GM21786 (cell line): ENCODE data around the gene CELF4.
"Not testable (repeated sequence)": the region's sequence is repeated elsewhere in the genome, so short reads cannot be mapped to it uniquely, and the experiment has no call there.

Experiments
- ATAC-seq: cut with Tn5 transposase; IDR thresholded peaks from one replicate; pipeline ENCODE4 v1.9.1; 2021; ENCODE audit not compliant: unreplicated experiment

CELF4 gene

DNA sequence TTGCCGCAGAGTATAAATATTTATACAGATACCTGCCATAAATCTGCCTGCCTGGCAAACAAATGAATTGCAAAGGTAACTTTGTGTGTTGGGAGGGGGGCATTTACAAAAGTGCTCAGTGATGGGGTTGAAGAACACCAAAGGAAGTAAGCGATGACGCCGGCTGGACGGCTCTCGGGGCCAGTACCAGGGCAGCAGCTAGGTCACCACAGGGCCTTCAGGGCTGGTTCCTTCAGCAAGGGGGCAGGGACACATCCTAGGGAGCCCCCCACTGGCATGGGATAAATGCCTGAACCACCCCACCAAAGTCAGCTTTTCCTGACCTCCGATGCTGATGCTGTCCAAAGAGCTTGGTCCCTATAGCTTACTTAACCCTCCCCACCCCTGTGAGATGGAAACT is 190.4 kb downstream of the CELF4 start:
- ATAC-seq: no peak

DNA sequence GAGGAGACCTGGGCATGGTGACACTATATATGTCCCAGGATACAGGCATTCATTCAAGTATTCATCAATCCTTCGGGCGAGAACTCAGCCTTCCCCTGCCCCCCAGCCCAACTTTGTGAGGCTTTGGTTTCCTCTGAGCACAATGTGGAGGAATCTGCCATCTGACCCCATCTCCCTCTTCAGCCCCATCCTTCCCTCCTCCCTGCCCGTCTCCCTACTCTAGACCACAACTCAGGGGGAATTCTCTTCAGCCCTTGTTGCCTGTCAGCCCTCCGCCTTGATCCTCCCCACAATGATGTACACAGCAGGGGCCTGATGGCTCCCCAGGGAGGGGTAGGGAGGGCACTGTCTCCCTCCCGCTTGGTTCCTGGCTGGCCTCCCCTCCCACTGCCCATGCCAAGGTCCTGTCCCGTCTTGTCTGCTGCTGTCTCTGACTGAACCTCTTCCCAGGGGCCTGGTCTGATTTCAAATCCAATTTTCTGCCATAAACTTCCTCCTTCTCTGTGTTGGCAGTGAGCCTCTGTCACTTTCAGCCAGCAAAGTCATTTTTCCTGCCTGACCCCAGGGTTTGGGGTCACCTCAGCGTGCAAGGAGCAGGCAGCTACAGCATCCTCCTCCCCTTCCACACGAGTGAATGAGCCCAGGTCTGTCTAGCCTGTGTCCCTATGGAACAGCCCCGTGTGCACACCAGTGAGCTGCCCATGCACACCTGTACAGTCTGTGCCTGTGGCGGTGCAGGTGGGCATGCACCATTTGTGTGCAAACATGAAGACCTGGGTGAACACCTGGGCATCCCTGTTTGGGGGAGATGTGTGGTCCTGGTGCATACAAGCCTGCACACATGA is 197.3 kb downstream of the CELF4 start:
- ATAC-seq: no peak

DNA sequence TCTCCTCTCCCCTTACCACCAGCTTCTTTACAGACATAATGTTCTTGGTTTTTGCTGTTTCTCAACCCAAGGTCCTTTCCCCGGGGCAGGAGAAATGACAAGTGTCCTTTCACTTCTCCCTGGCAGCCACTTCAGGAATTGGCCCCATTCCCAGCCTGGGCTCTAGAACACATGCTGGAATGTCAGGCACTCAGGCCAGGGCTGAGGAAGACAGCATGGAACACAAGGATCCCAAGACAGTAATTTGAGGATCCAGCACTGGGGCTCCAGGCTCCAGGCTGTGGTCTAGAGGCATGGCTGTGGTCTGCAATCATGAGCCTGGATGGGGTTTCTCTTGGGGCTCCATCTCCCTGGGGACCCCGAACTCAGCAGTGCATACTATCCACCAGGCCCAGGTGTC is 201.4 kb downstream of the CELF4 start:
- no peak for ATAC-seq

DNA sequence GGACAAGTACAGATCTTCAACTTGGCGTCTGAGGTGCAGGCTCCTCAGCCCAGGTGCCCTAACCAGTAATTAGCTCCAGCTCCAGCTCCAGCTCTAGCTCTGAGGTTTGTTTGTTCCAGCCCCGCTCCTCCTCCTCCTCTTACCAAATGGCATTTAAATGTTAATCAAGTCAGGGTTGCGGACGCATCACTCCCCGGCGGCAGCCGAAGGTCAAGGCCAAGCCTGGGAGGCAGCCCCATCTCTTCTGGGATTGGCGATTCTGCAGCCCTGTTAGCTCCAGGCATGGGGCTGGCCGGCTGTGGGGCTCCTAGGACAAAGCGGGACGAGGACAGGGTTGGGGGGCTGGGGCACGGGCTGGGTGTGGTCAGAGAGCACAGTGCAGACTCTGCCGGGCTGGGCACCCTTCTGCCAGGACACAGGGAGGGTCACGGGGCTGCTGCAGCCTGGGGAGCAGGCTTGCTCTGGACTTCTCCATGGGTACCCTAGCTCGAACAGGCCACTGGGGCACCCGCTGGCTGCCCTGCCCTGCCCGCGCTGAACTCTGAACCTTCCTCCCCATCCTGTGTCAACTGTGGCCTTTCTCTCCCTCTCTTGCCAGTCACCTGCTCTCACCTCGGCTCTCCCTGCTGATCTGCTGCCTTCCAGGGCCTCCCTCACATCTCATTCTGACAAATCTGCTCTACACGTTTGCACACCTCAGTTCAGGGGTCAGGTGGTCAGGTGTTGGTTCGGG is 203.3 kb downstream of the CELF4 start:
- ATAC-seq: no peak

DNA sequence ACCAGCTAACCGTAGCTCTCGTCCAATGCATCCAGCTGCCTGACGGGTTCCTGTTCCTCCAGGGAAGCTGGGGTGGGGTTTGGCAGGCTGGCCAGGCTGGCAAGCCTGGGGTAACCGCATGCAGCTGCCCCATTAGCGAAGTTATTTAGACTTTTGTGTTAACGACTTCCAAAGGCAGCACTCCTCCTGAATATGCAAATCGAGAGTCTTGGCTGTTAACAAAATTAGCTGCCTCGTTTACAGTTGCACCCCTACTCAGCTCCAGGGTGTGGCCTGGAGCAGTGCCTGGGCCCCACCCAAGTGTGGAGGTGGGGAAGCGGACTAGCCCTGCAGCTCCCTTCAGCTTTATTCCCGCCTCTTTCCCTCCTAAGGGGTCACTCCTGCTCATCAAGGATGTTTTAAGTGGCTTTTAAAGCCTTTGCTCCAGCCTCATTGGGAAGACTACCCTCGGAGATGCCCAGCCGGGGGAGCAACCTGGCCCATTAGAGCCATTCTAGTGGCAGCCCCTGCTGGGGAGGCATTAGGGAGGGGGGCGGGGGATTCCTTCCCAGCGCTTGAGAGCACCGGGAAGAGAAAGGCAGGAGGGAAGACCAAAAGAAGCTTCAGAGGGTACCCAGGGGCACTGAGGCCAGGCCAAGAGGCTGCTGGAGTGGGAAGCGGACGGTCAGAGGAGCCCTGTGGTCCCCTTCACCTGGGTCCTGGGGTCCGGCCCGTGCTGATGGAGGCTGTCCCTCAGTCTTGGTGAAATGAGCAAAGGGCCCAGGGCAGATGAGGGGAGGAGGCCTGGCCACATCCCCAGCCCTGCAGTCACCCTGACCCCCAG is 204.1 kb downstream of the CELF4 start:
- ATAC-seq: no peak

DNA sequence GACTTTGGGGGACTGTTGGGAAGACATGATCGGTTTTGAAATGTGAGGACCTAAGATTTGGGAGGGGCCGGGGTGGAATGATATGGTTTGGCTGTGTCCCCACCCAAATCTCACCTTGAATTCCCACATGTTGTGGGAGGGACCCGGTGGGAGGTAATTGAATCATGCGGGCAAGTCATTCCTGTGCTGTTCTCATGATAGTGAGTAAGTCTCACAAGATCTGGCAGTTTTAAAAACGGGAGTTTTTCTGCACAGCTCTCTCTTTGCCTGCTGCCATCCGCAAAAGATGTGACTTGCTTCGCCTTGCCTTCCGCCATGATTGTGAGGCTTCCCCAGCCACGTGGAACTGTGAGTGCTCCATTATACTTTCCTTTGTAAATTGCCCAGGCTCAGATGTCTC is 207.5 kb downstream of the CELF4 start:
- ATAC-seq: not testable (repeated sequence)

DNA sequence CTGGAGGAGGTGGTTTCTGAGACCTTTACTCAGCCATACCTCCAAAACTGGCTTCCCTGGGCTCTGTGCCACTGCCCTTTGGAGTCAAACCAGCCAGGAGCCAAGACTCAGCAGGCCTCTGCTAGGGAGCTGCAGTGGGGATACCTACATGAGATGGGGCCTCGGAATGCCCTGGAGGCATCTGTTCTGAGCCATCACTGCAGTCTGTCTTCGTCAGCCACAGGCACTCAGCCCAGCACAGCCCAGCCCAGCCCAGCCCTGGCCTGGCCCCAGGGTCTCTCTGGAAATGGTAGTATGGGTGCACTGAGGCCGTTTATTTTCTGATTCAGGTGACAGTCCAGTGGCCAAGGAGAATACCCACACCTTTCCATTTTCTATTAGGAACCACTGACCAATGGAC is 209.8 kb downstream of the CELF4 start:
- no peak for ATAC-seq

DNA sequence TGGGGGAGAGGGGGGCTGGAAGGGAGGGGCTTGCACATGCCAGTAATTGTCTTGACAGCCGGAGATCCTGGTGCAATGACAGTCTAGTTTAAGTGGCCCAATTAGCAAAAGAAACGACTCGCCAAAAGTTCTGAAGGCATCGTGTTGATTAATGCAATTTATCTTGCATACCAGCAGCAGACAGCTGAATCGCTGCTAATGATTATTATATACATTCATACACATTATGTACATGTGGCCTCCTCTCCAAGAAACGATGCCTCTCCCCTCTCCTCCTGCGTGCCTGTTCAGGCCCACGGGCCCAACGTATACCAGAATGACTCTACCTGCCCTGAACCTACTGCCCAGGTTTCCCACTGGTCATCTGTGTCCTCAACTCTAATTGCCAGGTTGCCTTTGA is 214.5 kb downstream of the CELF4 start:
- no peak for ATAC-seq

DNA sequence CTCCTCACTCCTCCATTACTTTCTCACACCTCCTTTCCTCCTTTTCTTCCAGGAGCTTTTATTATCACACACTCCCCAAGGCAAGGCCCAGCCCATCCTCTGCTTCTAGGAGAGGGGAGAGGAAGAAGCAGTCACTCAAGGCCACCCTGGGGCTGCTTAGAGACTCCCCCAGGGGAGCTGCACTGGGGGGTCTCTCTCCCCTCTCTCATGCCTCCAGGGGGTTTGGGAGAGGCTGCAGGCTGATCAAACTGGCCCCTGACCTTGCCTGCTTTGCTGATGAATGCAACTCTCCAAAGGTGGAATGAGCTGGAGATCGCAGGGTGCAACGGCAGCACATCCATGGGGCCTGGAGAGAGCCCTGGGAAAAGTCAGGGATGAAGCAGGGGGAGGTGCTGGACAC is 216.9 kb downstream of the CELF4 start:
- ATAC-seq: no peak

DNA sequence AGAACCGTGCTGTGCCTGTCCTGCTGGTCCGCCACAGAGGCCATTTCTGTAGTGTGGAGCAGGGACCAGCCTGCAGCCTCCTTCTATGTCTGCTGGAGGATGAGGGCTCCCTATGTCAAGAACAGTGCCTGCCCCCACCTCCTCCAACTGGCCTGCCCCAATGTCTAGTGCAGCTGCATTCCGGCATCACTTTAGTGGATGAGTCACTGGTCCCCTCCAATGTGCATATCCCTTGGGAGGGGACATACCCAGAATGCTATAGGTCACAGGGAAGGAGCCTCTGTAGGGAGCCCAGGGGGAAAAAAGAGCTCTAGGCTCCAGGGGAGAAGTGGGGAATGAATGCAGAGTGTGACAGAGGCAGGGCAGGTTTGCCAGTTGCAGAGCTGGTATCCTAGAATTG is 219.6 kb downstream of the CELF4 start:
- no peak for ATAC-seq

DNA sequence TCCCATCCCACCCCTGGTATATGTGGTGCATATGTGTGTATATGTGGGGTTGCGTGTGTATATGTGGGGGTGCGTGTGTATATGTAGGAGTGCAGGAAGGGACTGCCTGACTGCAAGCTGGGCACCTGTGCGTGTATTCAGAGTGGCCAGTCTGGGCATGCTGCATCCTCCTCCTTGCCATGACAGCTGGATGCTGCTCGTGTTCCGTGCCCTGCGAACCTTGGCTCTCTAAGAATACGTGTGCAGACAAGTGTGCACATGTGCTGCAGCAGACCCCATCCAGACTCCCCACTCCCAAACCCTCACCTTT is 222.1 kb downstream of the CELF4 start:
- no peak for ATAC-seq

DNA sequence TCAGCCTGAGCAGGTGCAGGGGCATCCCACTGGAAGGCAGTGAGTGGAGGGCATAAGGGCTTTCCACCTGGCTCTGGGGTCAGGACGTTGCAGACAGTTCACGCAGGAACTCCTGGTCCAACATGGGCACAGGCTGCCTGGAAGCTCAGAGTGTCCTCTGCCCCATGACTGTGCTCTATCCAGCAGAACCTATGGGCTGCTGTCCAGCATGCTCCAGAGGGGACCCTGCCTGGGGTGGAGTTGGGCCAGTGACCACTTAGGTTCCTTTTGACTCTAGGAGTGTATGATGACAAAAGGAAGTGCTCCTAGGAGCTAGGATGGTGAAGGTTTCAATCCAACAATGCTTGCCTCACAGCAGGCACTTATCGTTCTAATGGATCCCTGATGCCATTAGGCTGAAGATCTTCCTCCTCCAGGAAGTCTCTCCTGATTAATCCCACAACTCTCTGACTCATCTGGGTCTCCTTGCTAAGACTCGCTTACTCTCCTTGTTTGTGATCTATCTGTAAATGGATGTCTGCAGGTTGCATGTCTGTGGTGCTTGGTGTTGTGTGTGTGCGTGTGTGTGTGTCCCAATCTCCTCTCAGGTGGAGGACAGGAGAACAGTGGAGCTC is 224.0 kb downstream of the CELF4 start:
- no peak for ATAC-seq

DNA sequence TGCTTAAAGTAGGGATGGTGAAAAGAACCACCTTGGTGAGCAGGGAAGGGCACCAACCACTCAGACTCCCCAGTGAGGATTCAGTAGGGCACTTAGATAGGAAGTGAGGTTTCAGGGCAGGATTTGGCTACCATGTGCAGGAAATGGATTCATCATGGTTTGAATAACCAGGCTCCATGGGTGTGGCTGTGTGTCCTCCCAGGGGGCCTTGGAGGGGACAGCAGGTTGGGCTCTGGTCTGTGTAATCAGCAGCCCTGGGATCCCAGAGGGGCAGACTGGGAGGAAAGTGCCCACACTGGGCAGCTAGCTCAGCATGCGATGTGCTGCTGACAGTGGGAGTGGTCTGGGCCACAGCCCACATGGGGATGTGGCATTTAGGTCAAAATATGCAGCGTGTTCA is 224.6 kb downstream of the CELF4 start:
- no peak for ATAC-seq

DNA sequence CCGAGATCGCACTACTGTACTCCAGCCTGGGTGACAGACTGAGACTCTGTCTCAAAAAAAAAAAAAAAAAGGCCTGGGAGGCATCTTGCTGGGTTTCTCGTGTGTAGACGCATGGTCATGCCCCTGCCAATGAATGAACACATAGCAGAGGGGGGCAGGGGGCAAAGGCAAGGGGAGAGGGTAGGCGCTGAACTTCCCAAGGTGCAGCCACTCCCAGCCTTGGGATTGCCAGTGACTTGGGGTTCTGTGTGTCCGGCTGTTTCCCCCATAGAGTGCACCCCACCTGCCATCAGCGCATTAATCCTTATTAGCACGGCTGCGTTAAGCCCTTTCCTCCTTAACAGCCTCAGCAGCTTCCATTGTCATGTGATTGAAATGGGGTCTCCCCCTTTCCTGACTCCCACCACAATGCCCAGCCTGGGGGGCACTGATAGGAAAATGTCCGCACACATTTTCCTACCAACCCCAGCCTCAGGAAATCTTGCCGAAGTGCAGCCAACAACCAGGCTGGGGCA is 225.8 kb downstream of the CELF4 start:
- ATAC-seq: no peak

DNA sequence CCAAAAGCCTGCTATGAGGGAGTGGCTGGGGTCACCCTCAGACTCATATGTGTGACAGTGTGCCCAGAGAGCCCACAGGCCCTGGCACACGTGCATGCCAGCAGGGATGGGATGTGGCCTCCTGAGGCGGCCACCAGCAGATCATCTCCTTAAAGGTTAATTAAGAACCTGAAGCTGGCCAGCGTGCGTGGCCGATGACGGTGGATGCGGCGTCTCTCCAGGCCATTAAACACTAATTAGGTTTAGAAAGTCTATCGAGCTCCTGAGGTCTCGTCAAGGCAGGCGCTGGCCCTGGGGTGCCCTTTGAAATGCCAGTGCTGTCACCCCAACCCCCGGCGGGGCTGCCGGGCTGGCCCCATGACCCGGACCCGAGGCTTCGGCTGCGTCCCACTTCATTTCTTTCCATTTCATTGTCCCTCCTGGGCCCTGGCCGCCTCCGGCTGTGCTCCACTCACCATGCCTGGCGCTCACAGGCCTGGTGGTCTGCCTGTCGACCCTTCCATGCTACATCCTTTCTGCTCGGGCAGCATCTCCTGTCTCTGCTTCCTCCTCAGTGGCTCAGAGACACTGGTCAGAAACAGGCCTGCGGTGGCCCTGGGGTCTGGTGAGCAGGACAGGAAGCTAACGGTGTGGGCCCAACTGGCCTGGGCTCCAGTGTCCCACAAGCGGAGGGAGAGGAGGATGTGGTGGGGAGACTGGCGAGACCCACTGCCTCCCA is 228.9 kb downstream of the CELF4 start:
- no peak for ATAC-seq

DNA sequence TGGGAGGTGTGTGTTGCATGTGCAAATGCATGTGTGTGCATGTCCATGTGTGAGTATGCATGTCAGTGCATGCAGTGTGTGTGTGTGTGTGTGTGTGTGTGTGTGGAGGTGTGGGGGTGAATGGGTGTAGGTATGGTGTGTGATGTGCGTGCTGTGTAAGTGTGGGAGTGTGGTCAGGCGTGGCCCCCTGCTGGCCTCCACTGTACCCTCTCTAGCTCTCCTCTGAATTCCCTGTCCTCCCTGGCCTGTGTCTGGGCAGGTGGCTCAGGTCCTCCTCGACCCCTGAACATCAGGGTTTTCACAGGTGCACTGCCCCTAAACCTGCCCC is 230.2 kb downstream of the CELF4 start:
- no peak for ATAC-seq

DNA sequence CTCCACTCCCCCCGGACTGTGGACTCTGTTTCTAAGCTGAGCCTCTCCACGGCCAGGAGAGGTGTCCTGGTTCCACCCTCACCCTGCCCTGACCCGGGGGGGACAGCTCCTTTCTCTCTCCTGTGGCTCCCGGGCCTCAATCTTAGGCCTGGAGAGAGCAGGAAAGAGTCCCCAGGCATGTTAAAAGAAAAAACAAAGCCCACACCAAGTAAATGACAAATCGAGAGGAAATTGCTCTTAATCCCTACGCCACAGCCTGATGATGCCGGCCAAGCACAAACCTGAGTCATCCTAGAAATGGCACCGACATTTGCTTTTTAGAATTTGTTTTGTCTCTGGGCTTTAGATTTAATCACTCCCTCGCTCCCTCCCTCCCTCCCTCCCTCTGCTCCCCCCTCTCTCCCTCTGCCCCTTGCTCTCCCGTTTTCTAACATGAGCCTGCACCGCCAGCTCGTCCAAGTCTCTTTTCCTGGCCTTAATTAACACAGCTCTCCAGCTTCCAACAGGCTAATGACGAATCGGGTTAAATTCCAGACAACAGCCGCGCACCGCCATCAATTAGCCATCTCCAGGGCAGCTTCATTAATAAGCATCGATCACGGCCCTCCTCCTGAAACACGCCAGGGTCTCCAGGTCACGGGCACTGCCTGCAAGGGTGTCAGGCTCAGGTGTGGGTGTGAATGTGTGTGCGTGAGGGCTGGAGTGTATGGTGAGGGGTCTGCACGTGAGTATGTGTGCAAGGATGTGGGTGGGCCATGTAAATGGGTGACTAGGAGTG is 230.8 kb downstream of the CELF4 start:
- ATAC-seq: no peak

DNA sequence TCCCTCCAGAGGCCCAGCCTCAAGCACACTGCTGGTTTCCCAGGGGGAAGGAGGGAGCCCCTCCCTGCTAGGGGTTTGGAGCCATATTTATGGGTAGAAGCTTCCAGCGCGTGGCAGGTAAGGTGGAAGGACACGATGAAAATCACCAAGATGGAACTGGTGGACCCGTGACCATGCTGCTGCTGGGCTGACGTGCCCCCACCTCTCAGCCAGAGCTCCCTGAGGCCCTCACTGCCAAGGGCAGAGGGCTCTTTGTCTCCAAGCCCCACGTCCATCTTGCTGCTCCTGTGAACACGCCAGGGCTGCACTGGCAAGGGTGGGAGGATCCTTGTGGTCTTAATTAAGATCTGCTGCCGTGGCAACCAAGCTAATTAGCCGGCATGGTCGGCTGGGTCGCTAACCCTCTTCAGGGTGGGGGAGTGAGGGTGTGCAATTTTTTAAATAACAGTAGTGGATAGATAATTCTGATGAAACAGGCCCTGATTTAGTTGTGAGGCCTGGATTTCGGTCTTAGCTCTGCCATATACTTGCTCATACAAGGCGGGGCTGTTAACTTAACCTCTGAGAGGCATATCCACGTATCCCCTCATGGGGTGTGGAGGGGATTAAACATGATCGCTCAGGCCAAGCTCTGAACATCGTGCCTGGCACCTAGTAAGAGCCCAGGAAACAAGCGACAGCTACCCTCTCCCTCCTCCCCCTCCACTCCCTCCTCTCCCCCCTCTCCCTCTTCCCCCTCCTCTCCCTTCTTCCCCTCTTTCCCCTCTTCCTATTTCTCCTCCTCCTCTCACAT is 232.8 kb downstream of the CELF4 start:
- no peak for ATAC-seq

DNA sequence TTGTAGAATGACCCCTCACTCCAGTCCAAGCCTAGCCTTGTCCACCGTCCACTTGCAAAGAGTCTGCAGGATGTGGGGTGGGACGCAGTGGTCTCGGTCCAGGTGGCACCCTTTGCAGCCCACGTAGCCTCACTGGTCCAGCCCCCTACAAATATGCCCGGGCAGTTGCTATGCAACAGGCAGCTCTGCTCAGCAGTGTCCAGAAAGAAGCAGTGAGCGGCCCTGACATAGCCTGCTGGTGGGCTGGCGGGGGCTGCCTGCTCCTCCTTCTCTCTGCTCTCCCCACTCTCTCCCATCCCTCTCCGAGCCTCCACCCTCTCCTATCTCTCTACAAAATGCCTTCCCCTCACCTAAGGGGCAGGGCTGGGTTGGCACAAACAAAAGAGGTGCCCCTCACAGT is 233.4 kb downstream of the CELF4 start:
- ATAC-seq: no peak
